Ovary (tissue), 9 donors: Measurements from ENCODE around the gene GRIN3A. TPM values are rescaled to one million over a fixed set of nuclear protein-coding genes. Genes with fewer than 3 reads are reported as not detected.
A peak's percentile ranks its signal among the peaks of the same experiment; 100 is the strongest.

Source experiments
- DNase-seq, 5 donors: peaks; one replicate each; pipeline ENCODE4 v3.0.0-alpha.2; 2019 to 2020
- H3K27ac ChIP-seq, 2 donors: fragments of 200-600 bp; one replicate each; pipeline versions ENCODE4 v1.5.1 to v1.8.0; 2019 to 2022
- H3K27me3 ChIP-seq: fragments of 200-600 bp; one replicate; pipeline ENCODE4 v1.8.0; 2022
- H3K36me3 ChIP-seq: fragments of 200-600 bp; sonication (generic); one replicate; pipeline ENCODE4 v1.5.1; 2019
- H3K4me1 ChIP-seq: one replicate; pipeline ENCODE4 v1.8.1; 2013; ENCODE audit warnings: mild to moderate bottlenecking, moderate library complexity; ENCODE audit not compliant: insufficient read depth
- H3K4me3 ChIP-seq: fragments of 200-600 bp; sonication (generic); one replicate; pipeline ENCODE4 v1.5.1; 2017
- H3K9me3 ChIP-seq, 2 donors: fragments of 200-600 bp in 1 of 2; sonication (generic) in 1 of 2; one replicate each; pipeline versions ENCODE4 v1.5.1 to v1.8.1; 2013 to 2019; ENCODE audit warnings: mild to moderate bottlenecking in 1 of 2, moderate library complexity in 1 of 2
- EP300 ChIP-seq: sonication (generic); formaldehyde crosslinking; IDR thresholded peaks from one replicate; pipeline ENCODE4 v1.6.1; 2017; ENCODE audit warnings: antibody characterized with exemption
- POLR2A ChIP-seq: fragments of 450-650 bp; IDR thresholded peaks from one replicate; pipeline ENCODE4 v1.6.1; 2017; ENCODE audit warnings: antibody characterized with exemption, mild to moderate bottlenecking, moderate library complexity
- WGBS, 3 donors: extraction: QIAGEN DNeasy Blood & Tissue Kit in 1 of 3; methylation state at CpG; one replicate each; pipeline versions ENCODE4 v1.1.5 to v1.1.7; 2013 to 2017; 5-methylcytosine and 5-hydroxymethylcytosine counted together
- intact Hi-C, 4 donors: fragments of 100-400 bp; cut with DNase I; formaldehyde crosslinking; loops; one replicate each; pipeline versions ENCODE4 v1.11.0 to v1.15.1; 2022 to 2023
- polyA plus RNA-seq, 2 donors: library from polyadenylated mRNA; stranded (reverse); fragments of 200-250 nt in 1 of 2; fragments of 350-450 nt in 1 of 2; fragmentation: Illumina TruSeq in 1 of 2; extraction: RNeasy Lipid Tissue Mini Kit (QIAGEN cat#74804) in 1 of 2; gene quantifications; one replicate each; pipeline ENCODE4 v1.2.3, GENCODE V29; 2013 to 2014
- total RNA-seq, 7 donors: library from RNA; depleted of rRNA in 2 of 7; stranded (reverse); fragments of >200 nt in 2 of 7; fragmentation: NEBNext Ultra II Directional in 3 of 7; extraction: Animal tissue kit (Norgen Biotek cat#: 25700) in 3 of 7; gene quantifications; one replicate each; pipeline versions ENCODE4 v1.1.0 to v1.2.4, GENCODE V29; 2016 to 2023
- TF ChIP-seq, protein P1 (sequence below), 3 donors: fragments of 450-650 bp in 2 of 3; fragments of 200-600 bp in 1 of 3; IDR thresholded peaks; one replicate each; pipeline versions ENCODE4 v1.5.1 to v1.8.0; 2016 to 2022; ENCODE audit warnings: antibody characterized with exemption in 3 of 3, mild to moderate bottlenecking in 1 of 3
- donor health status: DM: no; HTN: no; CAD: no; lungs with moderate emphysema.
- donor health status: DM: no; HTN: no; CAD: no.
- donor health status: Bipolar disorder and iron deficiency.
- donor health status: DM: yes; HTN: yes; CAD: no.
- donor health status: DM: no; HTN: no; CAD: no.
- donor health status: DM: yes; HTN: yes; CAD: no.

GRIN3A gene
- total and polyA plus RNA-seq, 9 donors = 0.02 to 1.00 (median 0.24) TPM

DNA sequence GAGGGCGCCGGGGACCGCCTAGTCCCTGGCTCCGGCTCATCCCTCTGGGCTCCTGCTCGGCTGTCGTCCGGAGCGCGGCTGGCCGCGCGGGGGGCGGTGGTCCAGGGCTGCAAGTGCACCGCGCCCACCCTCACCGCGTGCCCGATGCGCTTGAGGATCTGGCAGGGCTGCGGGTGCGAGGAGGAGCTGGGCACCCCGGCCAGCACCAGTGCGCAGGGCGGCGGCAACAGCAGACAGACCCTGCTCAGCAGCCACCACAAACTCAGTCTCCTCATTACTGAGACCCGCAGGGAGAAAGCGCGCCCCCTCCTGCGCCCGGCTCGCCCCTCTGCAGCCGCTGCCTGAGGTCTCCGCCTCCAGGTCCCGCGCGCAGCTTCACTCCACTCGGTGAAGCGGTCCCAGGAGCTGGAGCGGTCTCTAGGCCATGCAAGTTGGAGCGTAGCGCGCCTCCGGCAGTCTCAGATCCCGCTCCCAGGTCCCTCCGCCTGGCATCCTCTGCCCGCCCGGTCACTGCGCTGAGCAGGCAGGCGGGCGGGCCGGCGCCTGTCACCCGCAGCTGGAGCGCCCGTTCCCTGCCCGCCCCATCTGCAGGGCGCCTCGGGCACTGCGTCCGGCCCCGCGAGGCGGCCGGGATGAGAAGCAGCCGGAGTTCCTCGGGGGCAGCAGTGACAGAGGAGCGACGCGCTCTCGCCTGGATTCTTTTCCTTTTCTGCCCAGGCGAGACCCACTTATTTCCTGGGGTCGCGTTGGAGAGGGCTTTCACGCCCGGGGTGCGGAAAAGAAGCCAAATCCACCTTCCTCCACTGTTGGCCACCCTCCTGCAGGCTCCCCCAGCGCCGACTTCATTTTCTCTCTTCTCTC lies 512 bp downstream of the GRIN3A start:
- intact Hi-C loops = no loop called here
- Histone ChIP-seq H3K27ac (peak overlapping the region in 1 of 2 donors; percentile 27), H3K9me3 (no peaks in the 10 kb centered on the region), H3K4me3 (peak overlapping the region; percentile 28), H3K27me3 (no peaks in the 10 kb centered on the region), H3K36me3 (no peaks in the 10 kb centered on the region), H3K4me1 (peaks cover 11% of the 10 kb centered on the region)
- no peak for TF ChIP-seq EP300
- TF ChIP-seq, protein P1, sequence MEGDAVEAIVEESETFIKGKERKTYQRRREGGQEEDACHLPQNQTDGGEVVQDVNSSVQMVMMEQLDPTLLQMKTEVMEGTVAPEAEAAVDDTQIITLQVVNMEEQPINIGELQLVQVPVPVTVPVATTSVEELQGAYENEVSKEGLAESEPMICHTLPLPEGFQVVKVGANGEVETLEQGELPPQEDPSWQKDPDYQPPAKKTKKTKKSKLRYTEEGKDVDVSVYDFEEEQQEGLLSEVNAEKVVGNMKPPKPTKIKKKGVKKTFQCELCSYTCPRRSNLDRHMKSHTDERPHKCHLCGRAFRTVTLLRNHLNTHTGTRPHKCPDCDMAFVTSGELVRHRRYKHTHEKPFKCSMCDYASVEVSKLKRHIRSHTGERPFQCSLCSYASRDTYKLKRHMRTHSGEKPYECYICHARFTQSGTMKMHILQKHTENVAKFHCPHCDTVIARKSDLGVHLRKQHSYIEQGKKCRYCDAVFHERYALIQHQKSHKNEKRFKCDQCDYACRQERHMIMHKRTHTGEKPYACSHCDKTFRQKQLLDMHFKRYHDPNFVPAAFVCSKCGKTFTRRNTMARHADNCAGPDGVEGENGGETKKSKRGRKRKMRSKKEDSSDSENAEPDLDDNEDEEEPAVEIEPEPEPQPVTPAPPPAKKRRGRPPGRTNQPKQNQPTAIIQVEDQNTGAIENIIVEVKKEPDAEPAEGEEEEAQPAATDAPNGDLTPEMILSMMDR (IDR thresholded peaks at IDR 0.05) = no peak
- TF ChIP-seq POLR2A = no peak
- 0 to 1% (median 1%) methylated on average over 55 to 78 of the region's 78 CpGs for WGBS, 3 donors
- peak in 1 of 5 donors; percentile 22 for DNase-seq

DNA sequence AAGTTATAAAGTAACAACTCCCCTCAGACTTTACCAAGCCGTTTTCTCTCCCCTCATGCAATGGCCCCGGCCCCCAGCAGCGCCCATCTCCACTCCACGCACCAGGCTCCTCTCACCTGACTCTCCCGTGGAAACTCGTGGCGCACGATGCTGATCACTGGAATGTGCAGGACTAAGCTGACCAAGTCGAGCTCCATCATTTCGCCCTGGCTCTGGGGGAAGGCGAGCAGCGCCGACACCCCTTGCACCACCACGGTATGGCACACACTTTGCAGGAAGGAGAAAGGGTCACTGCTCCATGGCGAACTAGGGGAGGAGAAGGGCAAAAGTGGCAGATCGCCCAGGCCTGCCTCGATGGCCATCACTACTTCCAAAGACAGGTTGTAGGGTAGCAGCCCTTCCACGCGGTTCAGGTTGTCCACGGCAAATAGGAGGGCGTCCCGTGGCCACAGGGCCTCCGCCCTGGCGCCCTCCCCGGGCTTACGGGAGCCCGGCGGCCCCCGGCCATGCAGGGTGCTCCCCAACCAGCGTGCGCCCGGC lies 1.2 kb downstream of the GRIN3A start:
- no peak for DNase-seq
- H3K27me3 ChIP-seq = no peaks in the 10 kb centered on the region
- WGBS, 3 donors = 4 to 10% (median 8%) methylated on average over 29 to 32 of the region's 32 CpGs
- H3K4me3 ChIP-seq = no peak overlapping the region
- H3K9me3 ChIP-seq = no peaks in the 10 kb centered on the region
- H3K4me1 ChIP-seq = peaks cover 11% of the 10 kb centered on the region
- intact Hi-C loops = no loop called here
- TF ChIP-seq, protein P1 (IDR thresholded peaks at IDR 0.05) = no peak
- TF ChIP-seq EP300 (no peak), POLR2A (no peak)
- H3K36me3 ChIP-seq = no peaks in the 10 kb centered on the region
- no peak overlapping the region for H3K27ac ChIP-seq

DNA sequence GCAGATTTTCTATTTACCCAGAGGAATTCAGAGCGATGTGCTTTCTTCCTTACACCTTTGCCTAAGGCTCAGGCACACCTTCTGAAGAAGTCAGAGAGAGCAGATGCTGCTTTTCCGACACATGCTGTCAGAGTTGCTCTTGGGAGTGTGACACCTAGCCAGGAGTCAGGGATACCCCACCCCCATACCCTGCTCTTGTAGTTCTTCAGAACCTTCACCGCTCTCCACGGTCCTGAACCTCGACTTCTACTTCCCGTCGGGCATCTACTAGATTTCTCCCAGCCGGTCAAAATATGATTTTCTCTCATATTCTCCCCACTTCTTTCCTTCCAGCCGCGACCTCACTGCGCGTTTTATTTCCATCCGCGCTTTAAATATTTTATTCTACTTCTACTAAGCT lies 1.7 kb downstream of the GRIN3A start:
- WGBS, 3 donors = 5 to 7% (median 5%) methylated on average over 14 of the region's 14 CpGs
- Histone ChIP-seq H3K27ac (no peak overlapping the region), H3K4me1 (peaks cover 11% of the 10 kb centered on the region), H3K27me3 (no peaks in the 10 kb centered on the region), H3K36me3 (no peaks in the 10 kb centered on the region), H3K4me3 (no peak overlapping the region), H3K9me3 (no peaks in the 10 kb centered on the region)
- peak in 3 of 5 donors; percentile 41 to 46 (median 42) for DNase-seq
- intact Hi-C loops = no loop called here
- TF ChIP-seq EP300 (no peak), POLR2A (no peak)
- TF ChIP-seq, protein P1 (IDR thresholded peaks at IDR 0.05) = no peak

DNA sequence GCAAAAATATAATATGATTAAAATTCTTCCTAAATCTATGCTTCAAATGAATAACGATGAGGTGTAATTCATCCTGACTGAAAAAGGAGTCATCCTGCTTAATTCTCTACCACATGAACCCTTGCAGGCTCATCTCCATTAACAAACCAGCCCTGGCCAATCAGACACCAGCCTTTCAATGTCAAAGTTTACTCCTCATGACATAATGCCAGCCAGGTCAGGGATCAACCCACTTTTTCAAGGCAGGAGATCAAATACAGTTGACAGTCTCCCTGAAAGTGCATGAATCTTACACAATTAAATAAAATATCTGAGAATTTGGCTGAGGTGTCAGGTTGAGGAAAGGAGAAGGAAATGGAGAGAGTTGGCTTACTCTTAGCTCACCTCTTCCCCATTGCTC lies 7.0 kb downstream of the GRIN3A start:
- Histone ChIP-seq H3K4me3 (no peak overlapping the region), H3K4me1 (no peaks in the 10 kb centered on the region), H3K36me3 (no peaks in the 10 kb centered on the region), H3K9me3 (no peaks in the 10 kb centered on the region), H3K27ac (no peak overlapping the region), H3K27me3 (no peaks in the 10 kb centered on the region)
- intact Hi-C loops = no loop called here
- DNase-seq = no peak
- TF ChIP-seq POLR2A (no peak), EP300 (no peak)
- TF ChIP-seq, protein P1 (IDR thresholded peaks at IDR 0.05) = no peak
- WGBS, 3 donors = 40 to 88% (median 43%) methylated on average over 1 of the region's 1 CpG
